H1 (cell line): ENCODE results near the gene DAZAP2. TPM values are rescaled to one million over a fixed set of nuclear protein-coding genes. Genes with fewer than 3 reads are reported as not detected.

Experiments used
- CTCF ChIA-PET: fragments of 300-600 bp; sonication (Branson Sonifier 250); formaldehyde crosslinking; loops from one replicate; lab custom pipeline; 2021; ENCODE audit not compliant: partially characterized antibody; lab: Charles Lee
- POLR2A ChIA-PET: fragments of 300-600 bp; sonication (Branson Sonifier 250); formaldehyde crosslinking; loops from one replicate; lab custom pipeline; 2021; ENCODE audit warnings: inconsistent platforms; ENCODE audit not compliant: partially characterized antibody; lab: Charles Lee
- DNase-seq, 2 experiments: peaks; one replicate each; pipeline versions ENCODE4 v3.0.0 to v3.0.0-alpha.2; 2010 to 2022; ENCODE audit warnings: low spot score in 2 of 2, low read depth in 1 of 2, mixed read lengths in 1 of 2
- FAIRE-seq: peaks from 2 replicates; lab custom pipeline; 2011; peaks lifted over from hg19 to GRCh38; lab: Jason Lieb, UNC
- H2AFZ ChIP-seq: 2 replicates; pipeline ENCODE4 v1.8.1; 2012; ENCODE audit warnings: low read length, inconsistent platforms
- H2AK5ac ChIP-seq: 2 replicates; pipeline ENCODE4 v1.6.1; 2013; ENCODE audit warnings: low read depth, low read length
- H2BK120ac ChIP-seq: replicated peaks from 2 replicates; pipeline ENCODE3; 2013; ENCODE audit warnings: low read depth, low read length, inconsistent platforms
- H2BK12ac ChIP-seq: 2 replicates; pipeline ENCODE4 v1.6.1; 2013; ENCODE audit warnings: low read depth, low read length
- H2BK15ac ChIP-seq: 2 replicates; pipeline ENCODE4 v1.6.1; 2013; ENCODE audit warnings: low read length
- H2BK20ac ChIP-seq: 2 replicates; pipeline ENCODE4 v1.6.1; 2013; ENCODE audit warnings: low read length
- H2BK5ac ChIP-seq: 2 replicates; pipeline ENCODE4 v1.6.1; 2013; ENCODE audit warnings: low read depth, low read length
- H3K14ac ChIP-seq: 2 replicates; pipeline ENCODE4 v1.6.1; 2013; ENCODE audit warnings: inconsistent platforms; ENCODE audit not compliant: insufficient read length
- H3K18ac ChIP-seq: 2 replicates; pipeline ENCODE4 v1.6.1; 2013; ENCODE audit warnings: low read length; ENCODE audit errors: extremely low read depth
- H3K23ac ChIP-seq: 2 replicates; pipeline ENCODE4 v1.6.1; 2013; ENCODE audit warnings: inconsistent platforms; ENCODE audit not compliant: insufficient read length
- H3K23me2 ChIP-seq: 2 replicates; pipeline ENCODE4 v1.6.1; 2013; ENCODE audit warnings: low read depth, low read length
- H3K27ac ChIP-seq: 2 replicates; pipeline ENCODE4 v1.6.1; 2011; ENCODE audit warnings: low read depth, low read length, inconsistent platforms
- H3K27me3 ChIP-seq, 4 experiments: replicated peaks in 1 of 4; 1 replicate in 1 of 4; 2 replicates in 3 of 4; pipeline versions ENCODE4 v1.6.1 to v1.8.1; 2011 to 2013; ENCODE audit warnings: low read length in 3 of 4, mild to moderate bottlenecking in 3 of 4, inconsistent platforms in 2 of 4, mixed read lengths in 2 of 4, moderate library complexity in 1 of 4; ENCODE audit not compliant: control insufficient read depth in 3 of 4, insufficient read depth in 3 of 4; ENCODE audit errors: extremely low read depth in 1 of 4
- H3K36me3 ChIP-seq, 4 experiments: 2 replicates each; pipeline versions ENCODE4 v1.6.1 to v1.8.1; 2011 to 2013; ENCODE audit warnings: mild to moderate bottlenecking in 4 of 4, low read length in 3 of 4, moderate library complexity in 2 of 4, control low read depth in 1 of 4, inconsistent platforms in 1 of 4; ENCODE audit not compliant: insufficient read depth in 4 of 4, control insufficient read depth in 2 of 4
- H3K4ac ChIP-seq: replicated peaks from 2 replicates; pipeline ENCODE3; 2013; ENCODE audit warnings: low read length, low read depth, mixed read lengths, inconsistent platforms; ENCODE audit not compliant: insufficient read length
- H3K4me1 ChIP-seq, 4 experiments: replicated peaks in 1 of 4; 1 replicate in 1 of 4; 2 replicates in 3 of 4; pipeline versions ENCODE4 v1.6.1 to v1.8.1; 2011 to 2013; ENCODE audit warnings: low read length in 3 of 4, inconsistent platforms in 2 of 4, mixed read lengths in 1 of 4; ENCODE audit not compliant: insufficient read depth in 4 of 4, control insufficient read depth in 3 of 4
- H3K4me2 ChIP-seq, 2 experiments: 2 replicates each; pipeline versions ENCODE4 v1.6.1 to v1.8.1; 2011 to 2013; ENCODE audit warnings: low read depth in 2 of 2, low read length in 2 of 2, control low read depth in 1 of 2, inconsistent platforms in 1 of 2, mild to moderate bottlenecking in 1 of 2; ENCODE audit not compliant: insufficient read depth in 1 of 2
- H3K4me3 ChIP-seq, 4 experiments: fragments of 200-600, 300-600 bp in 1 of 4; sonication (generic), shearing (Covaris generic), sonication (Bioruptor Twin) in 1 of 4; 2 replicates each; pipeline versions ENCODE4 v1.5.1 to v1.8.1; 2011 to 2016; ENCODE audit warnings: low read length in 4 of 4, low read depth in 3 of 4, control low read depth in 2 of 4, inconsistent platforms in 2 of 4, mild to moderate bottlenecking in 2 of 4, mixed read lengths in 1 of 4, moderate library complexity in 1 of 4; ENCODE audit not compliant: insufficient read depth in 2 of 4; ENCODE audit errors: extremely low read depth in 1 of 4
- H3K56ac ChIP-seq: replicated peaks from 2 replicates; pipeline ENCODE3; 2013; ENCODE audit warnings: low read depth, mild to moderate bottlenecking, mixed read lengths, low read length, inconsistent platforms; ENCODE audit not compliant: insufficient read length
- H3K79me1 ChIP-seq: 2 replicates; pipeline ENCODE4 v1.6.1; 2013; ENCODE audit warnings: low read depth, low read length, control low read depth
- H3K79me2 ChIP-seq, 2 experiments: 2 replicates each; pipeline versions ENCODE4 v1.6.1 to v1.8.1; 2012 to 2013; ENCODE audit warnings: low read length in 2 of 2, mild to moderate bottlenecking in 2 of 2, inconsistent platforms in 1 of 2; ENCODE audit not compliant: insufficient read depth in 2 of 2, control insufficient read depth in 1 of 2
- H3K9ac ChIP-seq, 4 experiments: replicated peaks in 1 of 4; 1 replicate in 1 of 4; 2 replicates in 3 of 4; pipeline versions ENCODE4 v1.6.1 to v1.8.1; 2011 to 2013; ENCODE audit warnings: low read depth in 3 of 4, low read length in 3 of 4, control low read depth in 2 of 4, mild to moderate bottlenecking in 2 of 4, moderate library complexity in 2 of 4, inconsistent platforms in 1 of 4; ENCODE audit errors: extremely low read depth in 1 of 4
- H3K9me3 ChIP-seq, 2 experiments: 2 replicates each; pipeline versions ENCODE4 v1.6.1 to v1.8.1; 2012 to 2013; ENCODE audit warnings: mild to moderate bottlenecking in 2 of 2, moderate library complexity in 2 of 2, control low read depth in 1 of 2, inconsistent platforms in 1 of 2, low read depth in 1 of 2, low read length in 1 of 2, mixed read lengths in 1 of 2; ENCODE audit not compliant: insufficient read depth in 2 of 2
- H4K20me1 ChIP-seq, 2 experiments: replicated peaks in 1 of 2; 2 replicates each; pipeline versions ENCODE3 to v1.8.1; 2011 to 2013; ENCODE audit warnings: inconsistent platforms in 2 of 2, low read length in 2 of 2, mild to moderate bottlenecking in 1 of 2; ENCODE audit not compliant: insufficient read depth in 2 of 2, control insufficient read depth in 1 of 2
- H4K5ac ChIP-seq: 2 replicates; pipeline ENCODE4 v1.6.1; 2013; ENCODE audit warnings: low read length, low read depth, mixed read lengths, inconsistent platforms; ENCODE audit not compliant: insufficient read length
- H4K8ac ChIP-seq: 2 replicates; pipeline ENCODE4 v1.8.0; 2013; ENCODE audit warnings: mild to moderate bottlenecking, moderate library complexity, low read length, inconsistent platforms; ENCODE audit not compliant: insufficient read depth; ENCODE audit errors: extremely low read depth
- H4K91ac ChIP-seq: replicated peaks from 2 replicates; pipeline ENCODE3; 2013; ENCODE audit warnings: low read length, mixed read lengths, inconsistent platforms; ENCODE audit not compliant: insufficient read length
- NANOG ChIP-seq: IDR thresholded peaks from 2 replicates; pipeline ENCODE4 v1.6.1; 2011; ENCODE audit warnings: low read length, low read depth, mild to moderate bottlenecking, inconsistent platforms; ENCODE audit not compliant: insufficient read depth, poor library complexity, severe bottlenecking
- WGBS, 2 experiments: shearing (Covaris generic) in 1 of 2; methylation state at CpG; one replicate each; pipeline versions ENCODE4 v1.1.6 to v1.1.7; 2013 to 2015; ENCODE audit warnings: low lambda C conversion rate in 2 of 2, mixed read lengths in 2 of 2, inconsistent platforms in 1 of 2, low coverage in 1 of 2, missing lambda C conversion rate in 1 of 2; ENCODE audit not compliant: insufficient replicate concordance in 2 of 2, insufficient coverage in 1 of 2, insufficient read length in 1 of 2; ENCODE audit errors: extremely low coverage in 1 of 2, missing lambda C conversion rate in 1 of 2; 5-methylcytosine and 5-hydroxymethylcytosine counted together
- polyA plus RNA-seq, 7 experiments: library from polyadenylated mRNA; depleted of rRNA in 3 of 7; stranded (reverse) in 5 of 7; unstranded in 2 of 7; fragments of >200 nt in 5 of 7; fragments of 200-250 nt in 2 of 7; gene quantifications; 1 replicate in 5 of 7; 2 replicates in 1 of 7; 4 replicates in 1 of 7; pipeline versions ENCODE4 v1.2.1 to v1.2.3, GENCODE V29; 2011 to 2013; ENCODE audit warnings: missing spikeins in 2 of 7, mixed read lengths in 2 of 7
- total RNA-seq: library from RNA; stranded (reverse); fragmentation: NEBNext Ultra II Directional; extraction: Animal tissue kit (Norgen Biotek cat#: 25700); gene quantifications from 2 replicates; pipeline ENCODE4 v1.2.1, GENCODE V29; 2021

The DAZAP2 gene
- total and polyA plus RNA-seq, 2 of the 8 experiments (the other 6 are each of a cell fraction or from before 2014, with no cell fraction given), result 27.1 to 77.2 TPM

DNA sequence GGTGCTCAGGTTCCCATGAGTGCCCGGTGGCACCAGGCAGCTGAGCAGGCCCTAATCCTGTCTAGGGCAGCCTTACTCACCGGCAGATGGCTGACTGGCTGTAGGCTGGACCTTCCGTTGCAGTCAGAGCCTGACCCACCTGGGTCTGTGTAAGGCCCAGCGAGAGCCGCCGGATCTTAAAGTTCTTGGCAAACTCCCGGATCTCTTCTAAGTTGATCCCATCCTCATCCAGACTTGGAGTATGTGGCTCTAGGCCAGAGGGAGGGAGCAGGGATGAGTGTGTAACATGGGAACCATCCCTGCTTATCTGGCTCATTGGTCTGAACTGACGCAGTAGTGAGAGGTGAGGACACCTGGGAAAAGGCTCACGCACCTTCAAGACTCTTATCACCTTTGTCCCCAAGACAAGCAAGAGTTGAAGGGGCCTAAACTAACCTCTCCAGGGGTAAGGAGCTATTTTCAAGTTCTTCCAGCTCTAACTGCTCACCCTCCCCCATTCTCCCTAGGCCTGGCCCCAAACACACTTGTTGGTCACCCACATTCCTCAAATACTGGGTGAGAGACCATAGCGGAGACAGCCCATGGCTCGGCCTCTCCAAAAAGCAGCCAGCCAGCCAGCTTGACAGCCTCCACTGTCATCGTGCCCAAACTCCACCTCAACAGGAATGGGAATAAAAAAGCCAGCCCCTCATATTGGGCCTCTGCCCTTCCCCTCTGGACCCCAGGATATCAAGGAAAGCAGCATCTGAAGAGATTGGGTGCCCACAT, 46.9 kb upstream of the DAZAP2 start:
- Histone ChIP-seq H3K18ac (no peak overlapping the region), H2AK5ac (no peak overlapping the region), H2BK15ac (no peak overlapping the region), H4K91ac (no peak overlapping the region), H3K4ac (no peak overlapping the region), H3K9ac (no peak overlapping the region), H3K27me3 (no peaks in the 10 kb centered on the region; a peak in 1 of 7 replicates), H3K56ac (no peak overlapping the region), H2BK120ac (no peak overlapping the region), H2AFZ (no peak overlapping the region), H3K23me2 (no peaks in the 10 kb centered on the region), H3K4me1 (no peaks in the 10 kb centered on the region), H2BK12ac (no peak overlapping the region), H3K4me2 (no peak overlapping the region), H4K8ac (no peak overlapping the region), H2BK20ac (no peak overlapping the region), H3K79me1 (no peaks in the 10 kb centered on the region), H2BK5ac (no peak overlapping the region), H3K9me3 (no peaks in the 10 kb centered on the region), H3K27ac (no peak overlapping the region), H3K4me3 (no peak overlapping the region), H3K23ac (no peak overlapping the region), H4K5ac (no peak overlapping the region), H3K14ac (no peak overlapping the region), H3K36me3 (no peaks in the 10 kb centered on the region), H3K79me2 (no peaks in the 10 kb centered on the region), H4K20me1 (no peaks in the 10 kb centered on the region)
- ChIA-PET CTCF (no interaction called here), POLR2A (interaction anchor here (1.0 to 1.6 kb wide), 2 partner anchors 13 to 108 kb away, joined by 3 read pairs; partner anchors contain the start of gene CSRNP2)
- FAIRE-seq, result no peak
- DNase-seq, result no peak
- WGBS, 2 experiments, result 89% methylated on average over 12 of the region's 12 CpGs; no CpG with 5 or more reads in 1 of the 2 experiments
- TF ChIP-seq NANOG, result no peak
